H1 (cell line): ENCODE results near the gene KIAA0586. TPM values are rescaled to one million over a fixed set of nuclear protein-coding genes. Genes with fewer than 3 reads are reported as not detected.

Experiments
- BACH1 ChIP-seq: IDR thresholded peaks from 2 replicates; pipeline ENCODE4 v1.6.1; 2012; ENCODE audit warnings: low read length, improper control_type of control experiment
- CHD7 ChIP-seq: fragments of 300-600 bp; sonication (generic); IDR thresholded peaks from 2 replicates; pipeline ENCODE4 v1.7.1; 2012; ENCODE audit warnings: low read length, moderate library complexity, mild to moderate bottlenecking, inconsistent platforms; ENCODE audit not compliant: insufficient replicate concordance
- RFX5 ChIP-seq: IDR thresholded peaks from 2 replicates; pipeline ENCODE4 v1.6.1; 2011; ENCODE audit warnings: low read depth, low read length, improper control_type of control experiment, borderline replicate concordance
- SP1 ChIP-seq: IDR thresholded peaks from 2 replicates; pipeline ENCODE4 v1.6.1; 2011; ENCODE audit warnings: low read depth, low read length
- polyA plus RNA-seq, 7 experiments: library from polyadenylated mRNA; depleted of rRNA in 3 of 7; stranded (reverse) in 5 of 7; unstranded in 2 of 7; fragments of >200 nt in 5 of 7; fragments of 200-250 nt in 2 of 7; gene quantifications; 1 replicate in 5 of 7; 2 replicates in 1 of 7; 4 replicates in 1 of 7; pipeline versions ENCODE4 v1.2.1 to v1.2.3, GENCODE V29; 2011 to 2013; ENCODE audit warnings: missing spikeins in 2 of 7, mixed read lengths in 2 of 7
- total RNA-seq: library from RNA; stranded (reverse); fragmentation: NEBNext Ultra II Directional; extraction: Animal tissue kit (Norgen Biotek cat#: 25700); gene quantifications from 2 replicates; pipeline ENCODE4 v1.2.1, GENCODE V29; 2021

The KIAA0586 gene
- total and polyA plus RNA-seq, 2 of the 8 experiments (the other 6 are each of a cell fraction or from before 2014, with no cell fraction given) = 7.2 to 24.8 TPM

- no peak for TF ChIP-seq CHD7
- TF ChIP-seq RFX5 = no peak
- TF ChIP-seq SP1 = no peak
- TF ChIP-seq BACH1 = no peak
These were observed 41.8 kb downstream of the KIAA0586 start (continued) for GRCh38 chr14:58469309-58469708.
